Peyer's patch (tissue), 4 donors: Measurements from ENCODE around the gene CMYA5.

Experiments
- CTCF ChIP-seq, 6 experiments: fragments of 450-650 bp in 4 of 6; fragments of 200-600 bp in 2 of 6; sonication (generic) in 1 of 6; IDR thresholded peaks; one replicate each; pipeline ENCODE4 v1.5.1; 2017 to 2019; ENCODE audit warnings: antibody characterized with exemption in 6 of 6, mild to moderate bottlenecking in 3 of 6, moderate library complexity in 1 of 6
- POLR2A ChIP-seq, 2 donors: fragments of 450-650 bp; IDR thresholded peaks; one replicate each; pipeline ENCODE4 v1.5.1; 2017; ENCODE audit warnings: antibody characterized with exemption in 2 of 2, mild to moderate bottlenecking in 2 of 2, moderate library complexity in 2 of 2

GRCh38 chr5:79832911-79833310 is 143.3 kb downstream of the CMYA5 start:
- TF ChIP-seq POLR2A (IDR thresholded peaks at IDR 0.05) (no peak), CTCF (IDR thresholded peaks at IDR 0.05) (no peak)
